Measurements from ENCODE around the gene HSD17B7. TPM values are rescaled to one million over a fixed set of nuclear protein-coding genes. Genes with fewer than 3 reads are reported as not detected.

Gene HSD17B7
- total and polyA plus RNA-seq, 9 of the 15 experiments (the other 6 are each of a cell fraction or from before 2014, with no cell fraction given): 12.7 to 48.7 (median 21.3) TPM

- TF ChIP-seq FOXA3 (CRISPR knock-in tag; conservative IDR thresholded peaks at IDR 0.05 in 1 of 2, IDR thresholded peaks at IDR 0.05 in 1 of 2) (no peak), KLF13 (tag; IDR thresholded peaks at IDR 0.05; ENCODE audit: borderline replicate concordance, low read depth) (no peak), RHOXF2B (CRISPR knock-in tag; conservative IDR thresholded peaks at IDR 0.05) (no peak), PCBP1 (IDR thresholded peaks at IDR 0.05; ENCODE audit: low read depth, low read length, poor library complexity, severe bottlenecking) (peak; percentile 39)
- TF ChIP-seq, protein P1, sequence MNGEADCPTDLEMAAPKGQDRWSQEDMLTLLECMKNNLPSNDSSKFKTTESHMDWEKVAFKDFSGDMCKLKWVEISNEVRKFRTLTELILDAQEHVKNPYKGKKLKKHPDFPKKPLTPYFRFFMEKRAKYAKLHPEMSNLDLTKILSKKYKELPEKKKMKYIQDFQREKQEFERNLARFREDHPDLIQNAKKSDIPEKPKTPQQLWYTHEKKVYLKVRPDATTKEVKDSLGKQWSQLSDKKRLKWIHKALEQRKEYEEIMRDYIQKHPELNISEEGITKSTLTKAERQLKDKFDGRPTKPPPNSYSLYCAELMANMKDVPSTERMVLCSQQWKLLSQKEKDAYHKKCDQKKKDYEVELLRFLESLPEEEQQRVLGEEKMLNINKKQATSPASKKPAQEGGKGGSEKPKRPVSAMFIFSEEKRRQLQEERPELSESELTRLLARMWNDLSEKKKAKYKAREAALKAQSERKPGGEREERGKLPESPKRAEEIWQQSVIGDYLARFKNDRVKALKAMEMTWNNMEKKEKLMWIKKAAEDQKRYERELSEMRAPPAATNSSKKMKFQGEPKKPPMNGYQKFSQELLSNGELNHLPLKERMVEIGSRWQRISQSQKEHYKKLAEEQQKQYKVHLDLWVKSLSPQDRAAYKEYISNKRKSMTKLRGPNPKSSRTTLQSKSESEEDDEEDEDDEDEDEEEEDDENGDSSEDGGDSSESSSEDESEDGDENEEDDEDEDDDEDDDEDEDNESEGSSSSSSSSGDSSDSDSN (IDR thresholded peaks at IDR 0.05; ENCODE audit: borderline replicate concordance in 1 of 2, low read depth in 2 of 2, low read length in 2 of 2): no peak
- TF ChIP-seq, protein P2, sequence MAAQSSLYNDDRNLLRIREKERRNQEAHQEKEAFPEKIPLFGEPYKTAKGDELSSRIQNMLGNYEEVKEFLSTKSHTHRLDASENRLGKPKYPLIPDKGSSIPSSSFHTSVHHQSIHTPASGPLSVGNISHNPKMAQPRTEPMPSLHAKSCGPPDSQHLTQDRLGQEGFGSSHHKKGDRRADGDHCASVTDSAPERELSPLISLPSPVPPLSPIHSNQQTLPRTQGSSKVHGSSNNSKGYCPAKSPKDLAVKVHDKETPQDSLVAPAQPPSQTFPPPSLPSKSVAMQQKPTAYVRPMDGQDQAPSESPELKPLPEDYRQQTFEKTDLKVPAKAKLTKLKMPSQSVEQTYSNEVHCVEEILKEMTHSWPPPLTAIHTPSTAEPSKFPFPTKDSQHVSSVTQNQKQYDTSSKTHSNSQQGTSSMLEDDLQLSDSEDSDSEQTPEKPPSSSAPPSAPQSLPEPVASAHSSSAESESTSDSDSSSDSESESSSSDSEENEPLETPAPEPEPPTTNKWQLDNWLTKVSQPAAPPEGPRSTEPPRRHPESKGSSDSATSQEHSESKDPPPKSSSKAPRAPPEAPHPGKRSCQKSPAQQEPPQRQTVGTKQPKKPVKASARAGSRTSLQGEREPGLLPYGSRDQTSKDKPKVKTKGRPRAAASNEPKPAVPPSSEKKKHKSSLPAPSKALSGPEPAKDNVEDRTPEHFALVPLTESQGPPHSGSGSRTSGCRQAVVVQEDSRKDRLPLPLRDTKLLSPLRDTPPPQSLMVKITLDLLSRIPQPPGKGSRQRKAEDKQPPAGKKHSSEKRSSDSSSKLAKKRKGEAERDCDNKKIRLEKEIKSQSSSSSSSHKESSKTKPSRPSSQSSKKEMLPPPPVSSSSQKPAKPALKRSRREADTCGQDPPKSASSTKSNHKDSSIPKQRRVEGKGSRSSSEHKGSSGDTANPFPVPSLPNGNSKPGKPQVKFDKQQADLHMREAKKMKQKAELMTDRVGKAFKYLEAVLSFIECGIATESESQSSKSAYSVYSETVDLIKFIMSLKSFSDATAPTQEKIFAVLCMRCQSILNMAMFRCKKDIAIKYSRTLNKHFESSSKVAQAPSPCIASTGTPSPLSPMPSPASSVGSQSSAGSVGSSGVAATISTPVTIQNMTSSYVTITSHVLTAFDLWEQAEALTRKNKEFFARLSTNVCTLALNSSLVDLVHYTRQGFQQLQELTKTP (IDR thresholded peaks at IDR 0.05; ENCODE audit: low read depth in 1 of 2, partially characterized antibody in 2 of 2): no peak
- Histone ChIP-seq H3K27ac (ENCODE audit: extremely low read depth, low read depth, low read length) (no peak overlapping the region), H3K4me3 (no peak overlapping the region), H3K79me2 (ENCODE audit: control insufficient read depth, insufficient read depth, low read length) (no peaks in the 10 kb centered on the region), H3K9ac (ENCODE audit: insufficient read depth in 1 of 2, low read depth in 2 of 2, low read length in 2 of 2) (peak overlapping the region in 1 of 2 experiments; percentile 80; a peak in 2 of 4 replicates), H3K4me2 (ENCODE audit: insufficient read depth, low read length) (peak overlapping the region; percentile 62), H3K36me3 (ENCODE audit: control insufficient read depth, insufficient read depth, low read length) (no peaks in the 10 kb centered on the region), H3K9me1 (ENCODE audit: control insufficient read depth, insufficient read depth, low read length) (no peaks in the 10 kb centered on the region), H3K27me3 (ENCODE audit: control insufficient read depth in 2 of 2, insufficient read depth in 2 of 2, low read length in 2 of 2) (peaks cover 16 to 21% of the 10 kb centered on the region in 2 experiments), H4K20me1 (replicated peaks; ENCODE audit: control insufficient read depth, insufficient read depth, low read length) (no peaks in the 10 kb centered on the region), H3K4me1 (replicated peaks in 1 of 2; ENCODE audit: control insufficient read depth in 2 of 2, insufficient read depth in 2 of 2, low read length in 2 of 2) (peaks cover 0 to 8% of the 10 kb centered on the region in 2 experiments; a peak in 3 of 5 replicates), H3K9me3 (replicated peaks; ENCODE audit: control insufficient read depth, insufficient read depth, low read depth, low read length) (no peaks in the 10 kb centered on the region), H2AFZ (ENCODE audit: low read depth, low read length) (peak overlapping the region; percentile 54; the same call in 1 of the 2 replicates)
- peak; percentile 63 for ATAC-seq
- 7% methylated on average over 44 of the region's 44 CpGs for WGBS (ENCODE audit: insufficient coverage, low coverage, missing lambda C conversion rate)
- DNase-seq (ENCODE audit: extremely low read depth in 1 of 4, low spot score in 3 of 4): no peak
- CTCF ChIA-PET (ENCODE audit: low intra/inter-chr PET ratio): no interaction called here
- FAIRE-seq: no peak
- in situ Hi-C loops (cut with MboI) (no loop called here), intact Hi-C loops (cut with micrococcal nuclease) (no loop called here)
- POLR2A ChIA-PET: interaction anchor here (0.7 to 1.5 kb wide), 3 partner anchors 9 to 245 kb away, joined by 3 to 6 read pairs (median 5); no protein-coding TSS in a partner anchor
- BruUV-seq (replicated peaks): no TSS peak
Observed at GRCh38 chr1:162822391-162823200, 32.1 kb downstream of the HSD17B7 start.

Measured in K562 (cell line).